ENCODE data around the gene FOXP1.

GRCh38 chr3:70952033-70952747 is 631.3 kb downstream of the FOXP1 start:
- TF ChIP-seq CTCF (conservative IDR thresholded peaks at IDR 0.05 in 1 of 2, IDR thresholded peaks at IDR 0.05 in 1 of 2; ENCODE audit: extremely low read depth in 1 of 2, insufficient read depth in 1 of 2, low read depth in 1 of 2, low read length in 2 of 2) (no peak), EZH2 (IDR thresholded peaks at IDR 0.05; ENCODE audit: borderline replicate concordance, low read length) (no peak)

Measured in mammary epithelial cell (primary cell).